ENCODE results near the gene SFTA2. TPM values are rescaled to one million over a fixed set of nuclear protein-coding genes. Genes with fewer than 3 reads are reported as not detected.

SFTA2 gene
- total RNA-seq, 4 donors from 2014 or later: 0.36 TPM; not detected in 3

DNA sequence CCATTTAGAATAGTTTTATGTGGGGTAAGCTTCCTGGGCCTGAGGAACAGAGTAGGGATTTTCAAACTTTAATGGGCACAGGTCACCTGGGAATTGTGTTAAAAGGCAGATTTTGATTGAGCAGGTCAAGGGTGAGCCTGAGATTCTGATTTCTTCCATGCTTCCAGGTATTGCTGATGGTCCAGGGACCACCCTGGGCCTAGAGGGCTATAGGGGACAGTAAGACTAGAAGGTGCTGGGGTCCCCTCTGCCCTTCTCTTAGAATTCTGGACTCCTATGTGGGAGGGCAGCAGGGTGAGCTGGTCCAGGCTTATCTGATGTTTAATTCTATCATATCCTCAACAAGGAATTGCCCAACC is 45.1 kb downstream of the SFTA2 start:
- TF ChIP-seq POLR2A (IDR thresholded peaks at IDR 0.05): no peak
- TF ChIP-seq, protein P1, sequence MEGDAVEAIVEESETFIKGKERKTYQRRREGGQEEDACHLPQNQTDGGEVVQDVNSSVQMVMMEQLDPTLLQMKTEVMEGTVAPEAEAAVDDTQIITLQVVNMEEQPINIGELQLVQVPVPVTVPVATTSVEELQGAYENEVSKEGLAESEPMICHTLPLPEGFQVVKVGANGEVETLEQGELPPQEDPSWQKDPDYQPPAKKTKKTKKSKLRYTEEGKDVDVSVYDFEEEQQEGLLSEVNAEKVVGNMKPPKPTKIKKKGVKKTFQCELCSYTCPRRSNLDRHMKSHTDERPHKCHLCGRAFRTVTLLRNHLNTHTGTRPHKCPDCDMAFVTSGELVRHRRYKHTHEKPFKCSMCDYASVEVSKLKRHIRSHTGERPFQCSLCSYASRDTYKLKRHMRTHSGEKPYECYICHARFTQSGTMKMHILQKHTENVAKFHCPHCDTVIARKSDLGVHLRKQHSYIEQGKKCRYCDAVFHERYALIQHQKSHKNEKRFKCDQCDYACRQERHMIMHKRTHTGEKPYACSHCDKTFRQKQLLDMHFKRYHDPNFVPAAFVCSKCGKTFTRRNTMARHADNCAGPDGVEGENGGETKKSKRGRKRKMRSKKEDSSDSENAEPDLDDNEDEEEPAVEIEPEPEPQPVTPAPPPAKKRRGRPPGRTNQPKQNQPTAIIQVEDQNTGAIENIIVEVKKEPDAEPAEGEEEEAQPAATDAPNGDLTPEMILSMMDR (IDR thresholded peaks at IDR 0.05): no peak
- DNase-seq (ENCODE audit: low spot score in 2 of 2): peak in 1 of 2 donors; percentile 46
- no peak overlapping the region for H3K4me3 ChIP-seq (ENCODE audit: low read depth, poor library complexity, severe bottlenecking)
- intact Hi-C loops (cut with DNase I; ENCODE audit: low total_unique reads): no loop called here

DNA sequence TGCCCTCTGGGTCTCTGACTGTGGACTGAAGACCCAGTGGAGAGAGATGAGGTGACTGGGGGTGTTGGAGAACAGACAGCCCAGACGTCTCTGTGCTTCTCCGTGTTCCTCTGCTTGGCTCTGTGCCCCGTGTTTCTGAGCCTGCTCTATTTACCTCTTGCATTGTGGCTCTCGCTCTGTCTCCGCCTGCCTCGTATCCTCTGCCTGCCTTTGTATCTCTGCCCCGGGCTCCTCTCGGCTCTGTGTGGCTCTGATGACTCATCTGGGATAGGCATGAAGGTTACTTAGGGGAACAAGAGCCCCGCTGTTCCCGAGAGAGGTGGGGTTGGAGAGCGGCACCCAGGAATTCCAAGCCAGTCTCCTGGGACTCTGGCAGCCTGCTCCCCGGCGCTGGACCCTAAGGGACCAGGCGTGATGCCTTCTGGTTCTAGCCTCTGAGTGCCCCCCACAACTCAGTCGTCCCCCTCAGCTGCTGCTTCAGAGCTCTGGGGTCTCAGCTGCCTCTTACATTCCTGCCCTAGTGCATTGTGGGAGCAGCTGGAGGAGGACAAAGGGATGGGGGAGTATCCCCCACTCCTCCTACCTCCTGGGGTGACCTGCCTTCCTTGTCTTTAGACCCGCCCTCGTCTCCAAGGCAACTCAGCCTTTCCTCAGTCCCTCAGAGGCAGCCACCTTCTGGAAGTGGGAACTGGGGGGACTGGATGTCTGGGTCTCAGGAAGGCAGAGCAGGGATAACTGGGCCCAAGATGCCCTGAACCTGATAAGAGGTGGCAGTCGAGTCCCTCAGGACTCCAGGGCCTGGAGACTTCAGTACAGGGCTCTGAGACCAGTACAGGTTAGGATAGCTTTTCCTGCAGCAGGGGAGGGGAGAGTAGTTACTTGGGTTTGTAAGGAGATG is 45.7 kb downstream of the SFTA2 start:
- no peak overlapping the region for H3K4me3 ChIP-seq (ENCODE audit: low read depth, poor library complexity, severe bottlenecking)
- DNase-seq (ENCODE audit: low spot score in 2 of 2): peak; percentile 83 to 95
- TF ChIP-seq, protein P1 (IDR thresholded peaks at IDR 0.05): no peak
- TF ChIP-seq POLR2A (IDR thresholded peaks at IDR 0.05): no peak
- intact Hi-C loops (cut with DNase I; ENCODE audit: low total_unique reads): no loop called here
- WGBS, 2 donors: 23% methylated on average over 17 to 18 of the region's 18 CpGs

DNA sequence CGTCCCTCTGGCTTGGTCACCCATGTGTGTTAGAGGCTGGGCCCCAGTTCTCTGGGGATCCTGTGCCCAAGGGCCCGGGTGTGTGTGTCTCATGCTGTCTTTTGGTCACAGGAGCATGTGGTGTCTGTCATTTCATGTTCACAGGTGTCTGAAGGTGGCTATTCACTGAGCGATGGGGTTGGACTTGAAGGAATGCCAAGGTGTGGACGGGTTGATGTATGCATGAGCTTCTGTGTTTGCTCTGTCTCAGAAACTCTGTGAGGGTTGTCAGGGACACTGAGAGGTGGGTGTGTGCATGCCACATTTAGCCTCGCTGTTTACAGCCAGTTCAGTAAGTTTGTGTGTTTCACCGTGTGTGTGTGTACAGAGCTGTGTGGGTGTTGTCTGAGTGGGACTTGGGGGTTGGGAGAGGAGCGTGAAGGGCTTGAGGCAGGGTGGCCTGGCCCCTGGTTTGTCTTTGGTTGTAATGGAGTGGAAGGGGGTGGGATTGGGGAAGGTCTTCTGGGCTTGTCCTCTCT is 46.4 kb downstream of the SFTA2 start:
- no peak for TF ChIP-seq POLR2A (IDR thresholded peaks at IDR 0.05)
- TF ChIP-seq, protein P1 (IDR thresholded peaks at IDR 0.05): no peak
- intact Hi-C loops (cut with DNase I; ENCODE audit: low total_unique reads): no loop called here

DNA sequence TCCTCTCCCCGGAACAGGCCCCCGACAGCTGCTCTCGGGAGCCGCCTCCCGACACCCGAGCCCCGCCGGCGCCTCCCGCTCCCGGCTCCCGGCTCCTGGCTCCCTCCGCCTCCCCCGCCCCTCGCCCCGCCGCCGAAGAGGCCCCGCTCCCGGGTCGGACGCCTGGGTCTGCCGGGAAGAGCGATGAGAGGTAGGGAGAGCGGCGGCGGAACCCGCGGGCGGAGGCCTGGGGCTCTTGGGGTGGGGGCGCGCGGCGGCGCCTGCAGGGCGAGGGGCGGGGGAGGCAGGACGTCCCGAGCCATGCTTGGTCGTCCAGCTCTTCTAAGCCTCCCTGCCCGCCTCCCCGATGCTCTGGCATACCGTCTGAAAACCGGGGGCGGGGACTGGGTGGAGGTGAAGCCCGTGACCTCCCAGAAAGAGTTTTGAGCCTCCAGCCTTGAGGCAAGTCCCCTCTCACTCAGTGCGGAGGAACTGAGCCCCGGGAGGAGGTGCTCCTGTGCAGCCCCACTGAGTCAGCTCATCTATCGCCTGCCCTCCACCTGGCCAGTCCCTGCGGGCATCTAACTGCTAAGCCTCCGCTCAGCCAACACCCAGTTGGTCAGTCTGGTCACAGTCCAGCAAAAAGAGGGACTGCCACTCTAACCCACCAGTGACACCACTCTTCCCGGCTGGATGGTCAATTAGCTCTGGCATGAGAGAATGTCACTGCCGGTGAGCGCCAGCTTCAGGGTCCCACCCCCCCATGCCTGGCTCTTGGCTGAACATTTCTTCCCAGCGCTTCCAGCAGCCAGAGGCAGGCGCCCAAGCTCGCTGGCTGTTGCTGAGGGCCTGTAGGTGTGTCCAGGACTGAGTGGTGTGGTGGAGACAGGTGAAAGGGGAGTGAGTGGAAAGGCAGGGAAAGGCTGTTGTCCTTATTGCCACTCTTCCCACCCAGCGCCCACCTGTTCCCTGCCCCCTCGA is 47.2 kb downstream of the SFTA2 start:
- peak overlapping the region; percentile 67 for H3K4me3 ChIP-seq (ENCODE audit: low read depth, poor library complexity, severe bottlenecking)
- intact Hi-C loops (cut with DNase I; ENCODE audit: low total_unique reads): no loop called here
- 12 to 20% methylated on average over 12 to 20 of the region's 59 CpGs for WGBS, 2 donors
- peak; percentile 54 to 90 for DNase-seq (ENCODE audit: low spot score in 2 of 2)
- TF ChIP-seq POLR2A (IDR thresholded peaks at IDR 0.05): no peak
- TF ChIP-seq, protein P1 (IDR thresholded peaks at IDR 0.05): no peak

More for the DNA sequence above, 46.4 kb downstream of the SFTA2 start:
- peak; percentile 76 to 88 for DNase-seq (ENCODE audit: low spot score in 2 of 2)
- peak overlapping the region; percentile 67 for H3K4me3 ChIP-seq (ENCODE audit: low read depth, poor library complexity, severe bottlenecking)
- WGBS, 2 donors: 21% methylated on average over 7 of the region's 7 CpGs

DNA sequence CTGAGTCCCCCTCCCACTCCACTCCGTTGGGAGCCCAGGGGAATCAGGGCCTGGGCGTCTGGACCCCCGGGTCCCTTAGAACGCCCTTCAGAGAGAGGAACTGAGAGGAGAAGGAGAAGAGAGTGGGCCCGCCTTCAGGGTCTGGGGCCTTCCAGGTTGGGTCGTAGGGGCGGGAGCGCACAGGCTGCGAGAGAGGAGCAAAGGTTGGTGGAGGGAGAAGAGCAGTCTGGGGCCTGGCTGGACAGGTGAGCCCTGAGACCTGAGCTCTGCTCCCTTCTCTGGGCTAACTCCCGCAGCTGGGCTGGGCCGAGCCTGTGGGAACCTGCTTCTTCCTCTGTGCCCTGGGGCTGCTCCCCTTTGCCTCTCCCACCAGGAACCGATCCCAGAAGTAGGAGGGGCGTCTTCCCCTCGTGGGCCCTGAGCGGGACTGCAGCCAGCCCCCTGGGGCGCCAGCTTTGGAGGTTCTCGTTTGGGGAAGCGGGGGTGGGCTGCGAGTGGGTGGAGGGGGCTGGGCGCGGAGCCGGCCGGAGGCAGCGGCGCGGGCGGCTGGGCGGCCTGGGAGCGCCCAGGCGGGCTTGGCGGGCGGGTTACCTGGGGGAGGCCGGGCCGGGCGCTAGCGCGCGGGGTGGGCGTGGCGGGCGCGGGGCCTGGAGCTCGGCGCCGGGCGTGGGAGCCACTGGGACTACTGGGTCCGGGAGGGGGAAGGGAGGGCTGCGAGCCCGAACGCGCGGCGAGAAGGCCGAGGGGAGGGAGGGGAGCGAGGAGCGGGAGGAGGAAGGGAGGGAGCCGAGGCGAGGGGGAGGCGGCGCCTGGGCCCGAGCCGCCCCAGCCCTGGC is 48.1 kb downstream of the SFTA2 start, which contains the start of gene DDR1:
DDR1 (plus strand) TSS at position 835 of the 836 bp plus-strand sequence. CDS start 4,211 bp downstream, outside the sequence.
- intact Hi-C loops (cut with DNase I; ENCODE audit: low total_unique reads): no loop called here
- TF ChIP-seq, protein P1 (IDR thresholded peaks at IDR 0.05): no peak
- no peak for TF ChIP-seq POLR2A (IDR thresholded peaks at IDR 0.05)
- peak within 1 kb of the TSS; percentile 67 for H3K4me3 ChIP-seq (ENCODE audit: low read depth, poor library complexity, severe bottlenecking)
- peak; percentile 70 to 96 for DNase-seq (ENCODE audit: low spot score in 2 of 2)
- WGBS, 2 donors: 12 to 14% methylated on average over 27 to 61 of the region's 62 CpGs
